ENCODE results near the gene ADAMTSL4. TPM values are rescaled to one million over a fixed set of nuclear protein-coding genes. Genes with fewer than 3 reads are reported as not detected.
A peak's percentile ranks its signal among the peaks of the same experiment; 100 is the strongest.

Gene ADAMTSL4
- total and polyA plus RNA-seq, 9 of the 15 experiments (the other 6 are each of a cell fraction or from before 2014, with no cell fraction given): 12.7 to 212 (median 35.6) TPM

DNA sequence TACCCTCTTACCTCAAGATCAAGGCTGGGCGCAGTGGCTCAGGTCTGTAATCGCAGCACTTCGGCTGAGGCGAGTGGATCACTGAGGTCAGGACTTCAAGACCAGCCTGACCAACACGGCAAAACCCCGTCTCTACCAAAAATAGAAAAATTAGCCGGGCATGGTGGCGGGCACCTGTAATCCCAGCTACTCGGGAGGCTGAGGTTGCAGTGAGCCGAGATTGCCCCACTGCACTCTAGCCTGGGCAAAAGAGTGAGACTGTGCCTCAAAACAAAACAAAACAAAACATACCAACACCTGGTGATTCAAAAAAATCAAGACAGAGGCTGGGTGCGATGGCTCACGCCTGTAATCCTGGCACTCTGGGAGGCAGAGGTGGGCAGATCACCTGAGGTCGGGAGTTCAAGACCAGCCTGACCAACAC lies 24.5 kb downstream of the ADAMTSL4 start (continued):
- peak; percentile 13 for TF ChIP-seq CHD7 (IDR thresholded peaks at IDR 0.05; ENCODE audit: low read depth, low read length)
- peak; percentile 90 for TF ChIP-seq SUPT5H (IDR thresholded peaks at IDR 0.05)
- peak; percentile 85 for TF ChIP-seq POLR2B (IDR thresholded peaks at IDR 0.05; ENCODE audit: low read depth, partially characterized antibody)
- peak; percentile 65; the same call in 1 of the 2 replicates for TF ChIP-seq THRB (CRISPR knock-in tag; conservative IDR thresholded peaks at IDR 0.05)
- TF ChIP-seq THRAP3 (IDR thresholded peaks at IDR 0.05; ENCODE audit: borderline replicate concordance): 0 out of 2 replicates have a peak, but pooled peaks have one; percentile 68
- TF ChIP-seq YY1 (IDR thresholded peaks at IDR 0.05; ENCODE audit: borderline replicate concordance in 1 of 3, control insufficient read depth in 1 of 3, extremely low read depth in 1 of 3, insufficient read depth in 3 of 3, insufficient read length in 1 of 3, insufficient replicate concordance in 2 of 3, low read depth in 1 of 3, low read length in 2 of 3): peak in 1 of 3 experiments; percentile 20

Measured in K562 (cell line).